Activated CD8-positive, alpha-beta memory T cell treated with anti-CD3 and anti-CD28 coated beads for 24 hours (primary cell): ENCODE data around the gene MAGIX.
A peak's percentile ranks its signal among the peaks of the same experiment; 100 is the strongest.
"Not testable (repeated sequence)": the region's sequence is repeated elsewhere in the genome, so short reads cannot be mapped to it uniquely, and the experiment has no call there.

Experiments
- DNase-seq: peaks from one replicate; pipeline ENCODE4 v3.0.0-alpha.2; 2020

The MAGIX gene

DNA sequence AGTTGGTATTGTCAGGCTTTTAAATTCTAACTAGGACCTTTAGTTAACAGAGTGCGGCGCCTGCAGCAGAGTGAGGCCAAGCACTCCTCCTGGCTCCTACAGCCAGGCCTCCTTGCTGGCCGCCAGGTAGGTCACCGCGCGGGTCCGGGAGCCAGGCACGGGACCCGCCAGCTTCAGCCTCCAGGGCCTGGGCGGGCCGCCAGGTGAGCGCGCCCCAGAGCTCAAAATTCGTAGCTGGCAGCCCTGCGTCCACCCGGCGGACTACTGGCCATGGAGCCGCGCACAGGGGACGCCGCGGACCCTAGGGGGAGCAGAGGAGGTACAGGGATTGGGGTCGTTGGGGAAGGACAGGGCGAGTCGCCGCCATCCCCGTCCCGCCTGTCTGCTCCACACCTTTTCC, at the start of gene MAGIX:
Gene MAGIX, plus strand, starts transcription at position 139 of the 400 bp plus-strand sequence. Its CDS starts 132 bp downstream, at position 271.
- DNase-seq = no peak

GRCh38 chrX:49116076-49116475, 46.5 kb upstream of the MAGIX start:
- DNase-seq = no peak

DNA sequence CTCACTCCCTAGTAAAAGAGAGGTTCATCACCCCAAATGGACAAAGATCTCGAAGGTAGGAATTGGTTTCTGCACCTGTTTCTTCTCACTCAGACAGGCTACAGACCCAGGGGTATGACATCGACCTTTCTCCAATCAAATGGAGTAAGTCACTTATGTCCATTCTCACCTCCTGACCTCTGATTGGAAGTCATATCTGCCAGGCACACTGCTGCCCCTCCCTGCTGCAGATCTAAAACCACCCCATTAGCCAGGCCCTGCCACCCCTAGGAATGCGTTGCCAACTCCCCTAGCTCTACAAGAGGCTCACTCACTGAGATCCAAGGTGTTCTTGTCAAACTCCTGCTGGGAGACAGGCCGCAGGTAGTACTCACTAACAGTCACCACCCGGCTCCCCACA, 45.8 kb upstream of the MAGIX start:
- DNase-seq = no peak

GRCh38 chrX:49117581-49117980, 45.0 kb upstream of the MAGIX start:
- DNase-seq = no peak

DNA sequence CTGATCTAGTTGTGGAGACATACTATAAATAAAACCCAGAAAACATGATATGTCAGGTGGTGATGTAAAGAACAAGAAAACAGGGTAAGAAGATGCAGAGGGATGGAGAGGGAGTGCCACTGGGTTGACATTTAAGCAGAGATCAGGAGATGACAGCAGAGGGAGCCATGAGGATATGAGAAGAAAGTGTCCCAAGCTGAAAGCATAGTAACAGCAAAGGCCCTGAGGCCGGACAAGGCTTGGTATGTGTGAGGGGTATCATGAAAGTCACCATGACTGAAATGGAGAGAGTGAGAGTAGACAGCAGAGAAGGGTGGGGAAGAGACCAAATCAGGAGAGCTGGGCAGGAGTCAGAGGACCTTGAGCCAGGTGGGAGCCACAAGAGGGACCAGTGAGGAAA, 42.5 kb upstream of the MAGIX start:
- no peak for DNase-seq

GRCh38 chrX:49122499-49122898, 40.1 kb upstream of the MAGIX start:
- no peak for DNase-seq

DNA sequence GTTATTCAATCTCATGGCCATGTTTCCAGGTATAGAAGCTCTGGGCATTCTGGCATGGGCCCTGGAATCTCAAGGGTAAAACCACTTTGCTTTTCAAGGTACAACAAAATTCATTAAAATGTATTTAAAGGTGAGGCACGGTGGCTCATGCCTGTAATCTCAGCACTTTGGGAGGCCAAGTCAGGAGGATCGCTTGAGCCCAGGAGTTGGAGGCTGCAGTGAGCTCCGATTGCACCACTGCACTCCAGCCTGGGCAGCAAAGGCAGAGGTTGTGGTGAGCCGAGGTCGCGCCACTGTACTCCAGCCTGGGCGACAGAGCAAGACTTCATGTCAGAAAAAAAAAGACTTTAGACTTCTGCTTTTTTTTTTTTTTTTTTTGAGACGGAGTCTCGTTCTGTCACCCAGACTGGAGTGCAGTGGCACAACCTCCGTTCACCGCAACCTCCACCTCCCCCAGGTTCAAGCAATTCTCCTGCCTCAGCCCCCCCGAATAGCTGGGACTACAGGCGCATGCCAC, 34.8 kb upstream of the MAGIX start:
- DNase-seq = not testable (repeated sequence)

GRCh38 chrX:49129427-49129826, 33.1 kb upstream of the MAGIX start:
- DNase-seq = no peak

- not testable (repeated sequence) for DNase-seq
These were observed 30.3 kb upstream of the MAGIX start for GRCh38 chrX:49132275-49132674.

- no peak for DNase-seq
These were observed 28.8 kb upstream of the MAGIX start for GRCh38 chrX:49133759-49134158.

- DNase-seq = no peak
These were observed 25.1 kb upstream of the MAGIX start for GRCh38 chrX:49137492-49137891.

DNA sequence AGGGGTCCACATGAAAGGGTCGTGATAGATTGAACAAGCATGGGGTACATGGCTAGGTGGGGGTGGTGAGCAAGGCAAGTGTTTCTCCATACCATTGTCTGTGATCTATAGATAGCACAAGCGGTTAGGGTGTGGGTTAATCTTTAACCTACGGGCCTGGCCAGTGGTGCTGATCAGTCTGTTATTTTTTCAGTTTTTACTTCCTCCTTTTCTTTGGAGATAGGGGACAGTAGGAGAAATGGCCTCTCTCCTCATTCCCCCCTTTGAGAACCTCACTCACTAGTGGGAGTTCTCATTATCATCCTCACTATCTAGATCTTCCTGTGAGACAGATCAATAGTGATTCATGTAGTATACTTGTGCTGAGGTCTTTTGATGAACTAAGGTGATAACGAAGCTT, 22.8 kb upstream of the MAGIX start:
- no peak for DNase-seq

DNA sequence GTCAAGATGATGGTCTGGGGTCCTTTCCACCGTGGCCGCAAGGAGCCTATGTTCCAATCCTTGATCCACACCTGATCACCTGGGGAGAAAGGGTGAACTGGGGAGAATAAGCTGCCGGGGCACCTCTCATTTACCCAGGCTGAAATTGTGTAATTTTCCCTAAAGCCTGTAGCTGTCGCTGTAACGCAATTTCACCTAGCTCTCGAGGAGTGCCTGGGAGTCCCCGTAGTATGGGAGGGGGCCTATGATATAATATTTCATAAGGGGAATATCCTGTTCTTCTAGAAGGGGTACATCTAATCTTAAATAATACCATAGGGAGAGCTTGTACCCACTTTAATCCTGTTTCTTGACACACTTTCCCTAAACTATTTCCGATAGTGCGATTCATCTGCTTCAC, 20.3 kb upstream of the MAGIX start:
- DNase-seq = not testable (repeated sequence)

GRCh38 chrX:49143154-49143553, 19.4 kb upstream of the MAGIX start:
- not testable (repeated sequence) for DNase-seq

DNA sequence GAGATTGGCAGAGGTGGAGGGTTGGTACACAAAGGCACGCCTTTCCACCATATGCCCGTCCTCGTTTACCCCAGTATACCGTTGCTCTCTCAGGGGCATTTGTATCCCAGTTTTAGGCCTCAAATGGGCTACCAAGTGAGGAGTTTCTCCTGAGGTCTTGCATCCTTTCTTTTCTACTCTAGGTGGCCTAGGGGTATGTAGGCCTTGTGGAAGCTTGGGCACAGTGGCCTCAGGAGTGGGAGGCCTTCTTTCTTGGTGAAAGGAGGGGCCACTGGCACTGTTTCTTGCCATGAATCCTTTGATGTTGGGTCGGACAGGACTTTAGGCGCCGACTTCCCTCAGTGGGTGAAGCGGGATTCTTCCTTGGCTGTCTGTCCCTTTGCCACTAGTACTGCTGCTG, 15.3 kb upstream of the MAGIX start:
- no peak for DNase-seq

GRCh38 chrX:49147936-49148335, 14.6 kb upstream of the MAGIX start:
- DNase-seq = no peak

DNA sequence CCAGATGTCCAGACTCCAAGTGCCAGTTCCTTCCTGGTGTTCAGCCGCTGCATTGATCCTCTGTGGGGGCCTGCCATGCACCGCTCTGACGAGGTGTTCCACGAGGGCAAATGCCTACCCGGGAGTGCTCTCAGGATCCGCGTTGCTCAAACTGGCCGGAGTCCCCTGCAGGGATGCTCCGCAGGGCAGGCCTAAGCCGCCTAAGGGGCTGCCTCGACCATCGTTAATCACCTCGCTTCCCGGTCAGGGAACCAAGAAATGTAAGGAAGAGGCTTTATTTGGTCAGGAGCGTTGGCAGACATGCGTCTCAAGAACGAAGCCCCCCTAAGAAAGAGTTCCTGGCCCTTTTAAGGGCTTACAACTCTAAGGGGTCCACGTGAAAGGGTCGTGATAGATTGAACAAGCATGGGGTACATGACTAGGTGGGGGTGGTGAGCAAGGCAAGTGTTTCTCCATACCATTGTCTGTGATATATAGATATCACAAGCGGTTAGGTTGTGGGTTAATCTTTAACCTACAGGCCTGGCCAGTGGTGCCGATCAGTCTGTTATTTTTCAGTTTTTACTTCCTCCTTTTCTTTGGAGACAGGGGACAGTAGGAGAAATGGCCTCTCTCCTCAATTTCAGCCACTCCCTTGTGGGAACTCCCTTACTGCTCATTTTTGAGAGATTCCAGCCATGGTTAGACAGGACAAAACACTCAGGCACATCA, 14.0 kb upstream of the MAGIX start:
- not testable (repeated sequence) for DNase-seq

DNA sequence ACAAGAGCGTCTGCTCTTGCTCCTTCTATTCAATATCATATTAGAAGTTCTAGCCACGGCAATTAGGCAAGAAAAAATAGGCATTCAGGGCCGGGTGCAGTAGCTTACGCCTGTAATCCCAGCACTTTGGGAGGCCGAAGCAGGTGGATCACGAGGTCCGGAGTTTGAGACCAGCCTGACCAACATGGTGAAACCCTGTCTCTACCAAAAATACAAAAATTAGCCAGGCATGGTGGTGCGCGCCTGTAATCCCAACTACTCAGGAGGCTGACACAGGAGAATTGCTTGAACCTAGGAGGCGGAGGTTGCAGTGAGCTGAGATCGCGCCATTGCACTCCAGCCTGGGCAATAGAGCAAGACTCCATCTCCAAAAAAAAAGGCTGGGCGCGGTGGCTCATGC, 13.3 kb upstream of the MAGIX start:
- not testable (repeated sequence) for DNase-seq

- DNase-seq = no peak
These were observed 9.1 kb upstream of the MAGIX start for GRCh38 chrX:49153467-49153866.

DNA sequence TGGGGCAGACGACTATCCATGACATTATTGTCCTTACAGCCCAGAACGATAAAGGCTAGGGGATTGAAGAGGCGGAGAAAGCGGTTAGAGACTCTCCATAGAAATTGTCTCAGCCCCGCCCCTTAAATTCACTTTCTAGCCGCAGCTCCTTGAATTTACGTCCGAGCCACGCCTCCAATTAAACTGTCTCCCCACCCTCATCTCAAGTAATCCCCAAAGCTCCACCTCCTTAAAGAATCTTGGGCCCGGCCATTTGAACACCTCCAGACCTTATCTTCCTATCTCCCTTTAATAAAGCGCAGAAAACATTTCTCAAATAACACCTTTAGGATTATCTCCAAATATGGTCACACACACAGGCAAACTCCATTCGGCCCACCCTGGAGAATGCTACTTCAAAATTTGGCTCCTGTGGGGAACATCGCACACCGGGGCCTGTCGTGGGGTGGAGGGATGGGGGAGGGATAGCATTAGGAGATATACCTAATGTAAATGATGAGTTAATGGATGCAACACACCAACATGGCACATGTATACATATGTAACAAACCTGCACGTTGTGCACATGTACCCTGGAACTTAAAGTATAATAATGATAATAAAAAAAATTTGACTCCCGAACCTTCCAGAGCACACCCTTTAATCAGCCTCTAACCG, 7.2 kb upstream of the MAGIX start:
- no peak for DNase-seq

- peak; percentile 90 for DNase-seq
These were observed 6.4 kb upstream of the MAGIX start for GRCh38 chrX:49155900-49156837.

GRCh38 chrX:49157194-49157593, 5.4 kb upstream of the MAGIX start:
- no peak for DNase-seq

DNA sequence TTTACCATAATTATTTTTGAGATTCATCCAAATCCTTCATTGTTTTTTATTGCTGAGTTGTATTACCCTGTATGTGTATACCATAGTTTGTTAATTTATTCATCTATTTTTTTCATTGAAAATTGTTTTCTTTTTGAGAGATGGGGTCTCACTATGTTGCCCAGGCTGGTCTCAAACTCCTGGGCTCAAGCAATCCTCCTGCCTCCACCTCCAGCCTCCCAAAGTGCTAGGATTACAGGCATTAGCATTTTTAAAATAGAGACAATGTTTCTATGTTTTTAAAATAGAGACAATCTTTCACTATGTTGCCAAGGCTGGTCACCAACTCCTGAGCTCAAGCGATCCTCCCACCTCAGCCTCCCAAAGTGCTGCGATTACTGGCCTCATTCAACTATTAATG, 1.6 kb upstream of the MAGIX start:
- no peak for DNase-seq
